ENCODE measurements around the gene CEP19. TPM values are rescaled to one million over a fixed set of nuclear protein-coding genes. Genes with fewer than 3 reads are reported as not detected.

The CEP19 gene
- total RNA-seq, 2 experiments from 2014 or later = 4.6 to 5.6 TPM

DNA sequence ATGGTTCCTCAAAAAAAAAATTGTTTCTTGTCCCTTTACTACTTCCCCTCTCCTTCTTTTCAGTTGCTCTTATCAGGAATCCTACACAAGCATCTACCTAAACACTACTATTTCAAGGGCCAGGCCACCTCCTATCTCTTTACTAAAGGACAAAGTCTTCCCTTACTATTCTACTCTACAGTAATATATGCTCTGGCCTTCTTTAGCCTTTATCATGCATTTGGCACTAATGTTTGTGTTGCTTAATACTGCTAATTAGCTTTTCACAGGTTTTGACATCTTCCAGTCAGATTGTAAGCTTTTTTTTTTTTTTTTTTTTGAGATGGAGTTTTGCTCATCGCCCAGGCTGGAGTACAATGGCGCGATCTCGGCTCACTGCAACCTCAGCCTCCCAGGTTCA, 5.3 kb downstream of the CEP19 start:
- Mint-ChIP-seq H3K4me3 (no peak overlapping the region), H3K36me3 (ENCODE audit: low read depth) (peaks cover 2% of the 10 kb centered on the region), H3K9me3 (ENCODE audit: insufficient read depth) (no peaks in the 10 kb centered on the region), H3K27me3 (ENCODE audit: low read depth) (no peaks in the 10 kb centered on the region), H3K27ac (no peak overlapping the region), H3K4me1 (ENCODE audit: low read depth) (peaks cover 12% of the 10 kb centered on the region)
- POLR2A ChIA-PET = interaction anchor here (1.5 kb wide), 1 partner anchor 139 kb away, joined by 4 read pairs; the partner anchor contains the start of genes FBXO45 and WDR53
- CTCF ChIA-PET = interaction anchor here (2.2 to 2.3 kb wide), 2 partner anchors 98 to 102 kb away, joined by 6 to 16 read pairs; no protein-coding TSS in a partner anchor
- ATAC-seq (no peak), DNase-seq (no peak)

DNA sequence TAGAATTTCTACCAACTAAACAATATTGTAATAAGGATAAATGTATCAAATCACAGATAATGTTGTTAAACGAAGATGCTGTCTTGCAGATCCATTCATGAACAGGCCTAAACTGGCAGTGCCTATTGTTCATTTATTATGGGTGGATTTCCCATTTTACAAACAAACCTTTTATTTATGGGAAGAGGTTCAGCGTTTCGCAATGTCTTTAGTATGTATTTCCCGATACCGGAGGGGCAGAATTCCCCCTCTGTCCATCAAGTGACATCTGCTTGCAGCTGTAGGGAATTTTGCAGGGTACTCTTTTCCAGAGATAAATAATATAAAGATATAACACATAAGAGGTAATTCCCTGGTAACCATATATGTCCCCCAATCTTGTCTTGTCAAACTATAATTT, 5.7 kb downstream of the CEP19 start:
- ATAC-seq = no peak
- Mint-ChIP-seq H3K4me1 (ENCODE audit: low read depth) (peaks cover 8% of the 10 kb centered on the region), H3K36me3 (ENCODE audit: low read depth) (peaks cover 2% of the 10 kb centered on the region), H3K9me3 (ENCODE audit: insufficient read depth) (no peaks in the 10 kb centered on the region), H3K27me3 (ENCODE audit: low read depth) (no peaks in the 10 kb centered on the region), H3K4me3 (no peak overlapping the region), H3K27ac (no peak overlapping the region)
- DNase-seq = no peak
- CTCF ChIA-PET = interaction anchor here (2.2 kb wide), 1 partner anchor 102 kb away, joined by 6 read pairs; no protein-coding TSS in a partner anchor
- POLR2A ChIA-PET = no interaction called here

DNA sequence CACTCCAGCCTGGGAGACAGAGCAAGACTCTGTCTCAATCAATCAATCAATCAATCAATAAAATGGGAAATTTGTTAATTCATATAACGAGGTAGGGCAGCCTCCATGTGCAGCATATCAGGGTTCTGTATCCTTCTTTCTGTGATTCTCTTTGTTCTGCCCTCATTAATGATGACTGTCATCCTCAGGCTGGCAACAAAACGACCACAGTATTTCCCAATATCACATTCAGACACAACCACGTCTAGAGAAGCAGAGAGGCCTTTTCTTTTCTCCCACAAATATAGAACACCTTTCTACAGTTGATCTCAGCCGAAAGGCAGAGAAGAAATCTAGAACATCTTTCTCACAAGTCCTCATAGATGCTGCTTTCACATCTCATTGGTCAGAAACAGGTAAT, 11.2 kb downstream of the CEP19 start:
- no peaks in the 10 kb centered on the region for H3K9me3 Mint-ChIP-seq (ENCODE audit: insufficient read depth)
- no peak overlapping the region for H3K27ac Mint-ChIP-seq
- ATAC-seq (no peak), DNase-seq (no peak)
- peaks cover 2% of the 10 kb centered on the region for H3K27me3 Mint-ChIP-seq (ENCODE audit: low read depth)
- H3K4me1 Mint-ChIP-seq (ENCODE audit: low read depth) = no peaks in the 10 kb centered on the region
- no peaks in the 10 kb centered on the region for H3K36me3 Mint-ChIP-seq (ENCODE audit: low read depth)
- no peak overlapping the region for H3K4me3 Mint-ChIP-seq
- POLR2A ChIA-PET = no interaction called here
- CTCF ChIA-PET = no interaction called here

DNA sequence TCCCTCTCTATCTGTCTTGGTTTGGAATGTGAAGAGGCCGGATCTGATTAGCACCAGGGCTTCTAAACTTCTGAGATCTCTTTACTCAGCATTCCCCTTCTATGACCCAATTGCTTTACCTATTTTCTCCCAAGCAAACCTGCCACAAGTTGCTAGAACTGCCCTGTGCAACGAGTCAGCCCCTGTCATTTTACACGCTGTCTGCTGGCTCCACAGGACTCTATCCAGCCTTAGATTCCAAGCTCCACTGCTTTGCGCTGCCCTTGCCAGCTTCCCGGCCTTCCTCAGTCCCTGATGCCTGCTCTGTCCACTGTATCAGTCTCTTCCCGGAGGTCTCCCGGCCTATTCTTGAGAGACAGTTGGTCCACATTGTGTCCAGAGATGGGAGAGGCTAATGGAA, 12.3 kb downstream of the CEP19 start:
- ATAC-seq (no peak), DNase-seq (no peak)
- no peaks in the 10 kb centered on the region for H3K9me3 Mint-ChIP-seq (ENCODE audit: insufficient read depth)
- no peaks in the 10 kb centered on the region for H3K4me1 Mint-ChIP-seq (ENCODE audit: low read depth)
- no peak overlapping the region for H3K27ac Mint-ChIP-seq
- no peak overlapping the region for H3K4me3 Mint-ChIP-seq
- CTCF ChIA-PET = no interaction called here
- H3K36me3 Mint-ChIP-seq (ENCODE audit: low read depth) = no peaks in the 10 kb centered on the region
- peaks cover 2% of the 10 kb centered on the region for H3K27me3 Mint-ChIP-seq (ENCODE audit: low read depth)
- POLR2A ChIA-PET = no interaction called here

DNA sequence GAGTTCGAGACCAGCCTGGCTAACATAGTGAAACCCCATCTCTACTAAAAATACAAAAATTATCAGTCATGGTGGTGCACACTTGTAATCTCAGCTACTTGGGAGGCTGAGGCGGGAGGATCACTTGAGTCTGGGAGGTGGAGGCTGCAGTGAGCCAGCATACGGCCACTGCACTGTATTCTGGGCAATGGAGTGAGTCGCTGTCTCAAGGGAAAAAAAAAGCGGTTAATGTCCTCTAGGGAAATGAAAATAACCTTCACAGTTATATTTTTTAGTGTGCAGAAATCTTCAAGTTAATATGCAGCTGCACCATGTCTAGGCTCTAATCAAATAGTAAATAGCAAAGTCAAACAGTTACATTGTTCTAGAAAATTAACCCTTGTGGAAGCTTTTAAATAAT, 14.8 kb downstream of the CEP19 start:
- ChIA-PET POLR2A (interaction anchor here (0.6 kb wide), 1 partner anchor 128 kb away, joined by 3 read pairs; no protein-coding TSS in a partner anchor), CTCF (interaction anchor here (1.0 to 2.5 kb wide), 4 partner anchors 10 to 272 kb away, joined by 3 to 10 read pairs (median 4); no protein-coding TSS in a partner anchor)
- Mint-ChIP-seq H3K36me3 (ENCODE audit: low read depth) (no peaks in the 10 kb centered on the region), H3K27ac (no peak overlapping the region), H3K4me3 (no peak overlapping the region), H3K9me3 (ENCODE audit: insufficient read depth) (no peaks in the 10 kb centered on the region), H3K4me1 (ENCODE audit: low read depth) (peaks cover 2% of the 10 kb centered on the region), H3K27me3 (ENCODE audit: low read depth) (peaks cover 2% of the 10 kb centered on the region)
- DNase-seq (no peak), ATAC-seq (no peak)

DNA sequence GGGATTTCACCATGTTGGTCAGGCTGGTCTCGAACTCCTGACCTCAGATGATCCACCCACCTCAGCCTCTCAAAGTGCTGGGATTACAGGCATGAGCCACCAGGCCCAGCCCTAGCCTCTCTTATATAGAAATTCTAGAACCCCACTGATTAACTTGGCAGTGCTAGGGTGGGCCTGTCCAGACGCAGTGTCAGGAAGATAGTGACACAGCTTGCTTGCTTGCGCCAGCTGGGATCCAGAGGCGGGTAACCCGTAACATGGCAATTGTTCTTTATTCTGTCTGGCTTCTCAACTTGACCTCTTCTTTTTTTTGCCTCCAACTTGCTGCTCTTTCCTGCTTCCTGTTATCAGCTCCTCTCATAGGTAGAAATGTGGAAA, 16.2 kb downstream of the CEP19 start:
- Mint-ChIP-seq H3K4me3 (no peak overlapping the region), H3K9me3 (ENCODE audit: insufficient read depth) (no peaks in the 10 kb centered on the region), H3K27me3 (ENCODE audit: low read depth) (peaks cover 2% of the 10 kb centered on the region), H3K27ac (peak overlapping the region; percentile 34), H3K36me3 (ENCODE audit: low read depth) (no peaks in the 10 kb centered on the region), H3K4me1 (ENCODE audit: low read depth) (peaks cover 2% of the 10 kb centered on the region)
- no peak for DNase-seq
- ChIA-PET CTCF (interaction anchor here (1.6 to 2.5 kb wide), 2 partner anchors 11 to 167 kb away, joined by 4 to 10 read pairs; no protein-coding TSS in a partner anchor), POLR2A (no interaction called here)
- no peak for ATAC-seq

DNA sequence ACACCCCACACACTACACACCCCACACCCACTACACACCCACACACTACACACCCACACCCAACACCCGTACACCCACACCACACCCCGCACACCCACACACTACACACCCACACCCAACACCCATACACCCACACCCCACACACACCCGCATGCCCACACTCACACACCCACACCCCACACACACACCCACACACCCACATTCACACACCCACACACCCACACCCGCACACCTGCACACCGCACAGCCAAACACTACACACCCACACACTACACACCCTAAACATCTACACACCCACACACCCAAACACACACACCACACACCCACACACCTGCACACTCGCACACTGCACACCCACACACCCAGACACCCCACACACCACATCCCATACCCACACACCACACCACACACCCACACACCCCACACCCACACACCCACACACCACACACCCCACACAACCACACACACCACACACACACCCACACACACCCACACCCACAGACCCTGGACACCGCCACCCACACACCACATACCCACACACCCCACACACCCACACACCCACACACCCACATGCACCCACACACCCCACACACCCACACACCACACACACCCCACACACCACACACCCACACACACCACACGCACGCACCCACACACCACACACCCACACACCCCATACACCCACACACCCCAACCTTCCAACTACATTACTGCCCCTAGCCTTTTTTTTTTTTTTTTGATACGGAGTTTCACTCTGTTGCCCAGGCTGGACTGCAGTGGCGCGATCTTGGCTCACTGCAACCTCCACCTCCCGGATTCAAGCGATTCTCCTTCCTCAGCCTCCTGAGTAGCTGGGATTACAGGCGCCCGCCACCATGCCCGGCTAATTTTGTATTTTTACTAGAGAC, 16.9 kb downstream of the CEP19 start:
- no peak overlapping the region for H3K4me3 Mint-ChIP-seq
- ATAC-seq (no peak), DNase-seq (no peak)
- no peaks in the 10 kb centered on the region for H3K36me3 Mint-ChIP-seq (ENCODE audit: low read depth)
- peaks cover 2% of the 10 kb centered on the region for H3K4me1 Mint-ChIP-seq (ENCODE audit: low read depth)
- ChIA-PET POLR2A (no interaction called here), CTCF (interaction anchor here (1.6 to 2.5 kb wide), 2 partner anchors 10 to 167 kb away, joined by 4 to 10 read pairs; no protein-coding TSS in a partner anchor)
- peak overlapping the region; percentile 34 for H3K27ac Mint-ChIP-seq
- H3K9me3 Mint-ChIP-seq (ENCODE audit: insufficient read depth) = no peaks in the 10 kb centered on the region
- H3K27me3 Mint-ChIP-seq (ENCODE audit: low read depth) = peaks cover 2% of the 10 kb centered on the region

DNA sequence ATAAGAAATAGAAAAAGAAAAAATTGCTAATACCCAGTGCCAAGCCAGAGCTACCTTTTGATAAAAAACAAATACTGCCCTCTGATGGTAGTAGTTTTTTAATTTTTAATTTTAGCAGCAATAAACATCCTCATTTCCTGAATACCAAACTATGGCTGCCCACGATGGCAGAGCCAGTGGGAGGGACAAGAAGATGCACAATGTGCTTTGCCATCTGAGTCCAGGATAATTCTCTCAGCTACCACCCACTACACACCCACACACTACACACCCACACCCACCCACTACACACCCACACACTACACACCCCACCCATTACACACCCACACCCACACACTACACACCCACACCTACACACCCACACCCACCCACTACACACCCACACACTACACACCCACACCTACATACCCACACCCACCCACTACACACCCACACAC, 17.8 kb downstream of the CEP19 start:
- Mint-ChIP-seq H3K36me3 (ENCODE audit: low read depth) (no peaks in the 10 kb centered on the region), H3K9me3 (ENCODE audit: insufficient read depth) (no peaks in the 10 kb centered on the region), H3K27ac (peak overlapping the region; percentile 25), H3K27me3 (ENCODE audit: low read depth) (peaks cover 2% of the 10 kb centered on the region), H3K4me3 (no peak overlapping the region), H3K4me1 (ENCODE audit: low read depth) (peaks cover 2% of the 10 kb centered on the region)
- POLR2A ChIA-PET = no interaction called here
- DNase-seq (peak; percentile 31), ATAC-seq (peak; percentile 74)
- CTCF ChIA-PET = interaction anchor here (0.7 to 2.2 kb wide), 7 partner anchors 9 to 91 kb away, joined by 4 to 8 read pairs (median 5); no protein-coding TSS in a partner anchor

DNA sequence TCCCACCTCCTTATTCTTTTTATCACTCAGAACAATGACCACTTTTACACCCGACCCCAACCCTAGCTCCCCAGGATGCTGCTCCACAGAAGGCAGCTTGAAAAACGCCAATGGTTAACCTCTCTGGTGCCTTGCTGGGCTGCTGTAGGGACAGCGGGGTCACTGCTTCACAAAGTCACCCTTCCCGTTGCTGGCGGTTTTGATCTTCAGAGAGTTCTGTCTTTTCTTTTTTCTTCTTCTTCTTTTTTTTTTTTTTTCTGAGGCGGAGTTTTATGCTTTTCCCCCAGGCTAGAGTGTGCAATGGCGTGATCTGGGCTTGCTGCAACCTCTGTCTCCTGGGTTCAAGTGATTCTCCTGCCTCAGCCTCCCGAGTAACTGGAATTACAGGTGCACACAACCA, 20.7 kb downstream of the CEP19 start:
- H3K27me3 Mint-ChIP-seq (ENCODE audit: low read depth) = no peaks in the 10 kb centered on the region
- DNase-seq = no peak
- no peak for ATAC-seq
- no peak overlapping the region for H3K27ac Mint-ChIP-seq
- POLR2A ChIA-PET = interaction anchor here (0.5 kb wide), 1 partner anchor 95 kb away, joined by 3 read pairs; no protein-coding TSS in a partner anchor
- H3K36me3 Mint-ChIP-seq (ENCODE audit: low read depth) = no peaks in the 10 kb centered on the region
- H3K4me1 Mint-ChIP-seq (ENCODE audit: low read depth) = peaks cover 12% of the 10 kb centered on the region
- CTCF ChIA-PET = interaction anchor here (8.9 kb wide), 1 partner anchor 83 kb away, joined by 211 read pairs; no protein-coding TSS in a partner anchor
- no peaks in the 10 kb centered on the region for H3K9me3 Mint-ChIP-seq (ENCODE audit: insufficient read depth)
- H3K4me3 Mint-ChIP-seq = no peak overlapping the region

DNA sequence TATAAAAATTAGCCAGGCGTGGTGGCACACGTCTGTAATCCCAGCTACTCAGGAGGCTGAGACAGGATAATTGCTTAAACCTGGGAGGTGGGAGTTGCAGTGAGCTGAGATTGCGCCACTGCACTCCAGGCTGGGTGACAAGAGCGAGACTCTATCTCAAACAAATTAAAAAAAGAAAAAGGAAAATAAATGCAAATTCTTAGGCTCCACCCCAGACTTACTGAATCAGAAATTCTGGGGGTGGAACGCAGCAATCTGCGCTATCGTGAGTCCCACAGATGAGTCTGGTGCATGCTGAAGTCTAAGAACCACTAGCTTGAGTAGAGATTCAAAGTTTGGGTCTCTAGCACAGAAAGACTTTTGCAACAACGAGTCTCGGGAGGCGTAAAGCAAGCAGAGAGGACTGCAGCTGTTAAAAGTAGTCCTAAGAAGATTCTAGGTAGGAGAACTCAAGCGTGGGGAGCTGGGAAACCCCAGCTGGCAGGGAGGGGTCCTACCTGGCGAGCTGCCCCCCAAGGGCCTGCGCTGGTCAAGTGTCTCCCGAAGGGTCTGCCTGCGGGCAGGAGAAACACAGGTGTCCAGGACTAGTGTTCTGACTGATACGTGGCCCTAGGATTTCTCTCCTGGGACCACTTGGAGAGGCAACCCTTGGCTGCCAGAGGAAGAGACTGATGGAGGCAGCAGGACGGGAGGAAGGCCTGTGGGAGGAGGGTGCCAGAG, 21.9 kb downstream of the CEP19 start:
- ChIA-PET POLR2A (no interaction called here), CTCF (interaction anchor here (8.9 kb wide), 1 partner anchor 82 kb away, joined by 211 read pairs; no protein-coding TSS in a partner anchor)
- no peak for DNase-seq
- H3K9me3 Mint-ChIP-seq (ENCODE audit: insufficient read depth) = no peaks in the 10 kb centered on the region
- peaks cover 17% of the 10 kb centered on the region for H3K4me1 Mint-ChIP-seq (ENCODE audit: low read depth)
- ATAC-seq = no peak
- H3K27ac Mint-ChIP-seq = no peak overlapping the region
- H3K4me3 Mint-ChIP-seq = no peak overlapping the region
- H3K36me3 Mint-ChIP-seq (ENCODE audit: low read depth) = no peaks in the 10 kb centered on the region
- H3K27me3 Mint-ChIP-seq (ENCODE audit: low read depth) = no peaks in the 10 kb centered on the region

DNA sequence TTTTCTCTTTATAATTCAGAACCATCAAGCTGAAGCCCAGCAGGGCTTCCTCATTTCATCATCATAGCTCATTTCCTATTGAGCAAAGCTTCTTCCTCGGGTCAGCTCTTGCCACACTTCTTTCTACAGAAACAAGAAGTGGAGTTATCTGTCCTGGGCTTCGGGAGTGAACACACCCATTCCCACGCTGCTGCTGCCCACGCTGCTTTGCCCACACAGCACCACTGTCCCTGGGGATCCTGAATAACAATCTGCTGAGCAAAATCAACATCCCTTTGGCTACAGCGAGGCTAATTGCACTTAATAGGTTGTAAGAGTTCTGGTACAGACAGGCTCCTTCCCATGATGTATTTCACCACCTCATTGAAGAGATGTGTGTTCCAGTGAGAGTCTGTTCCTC, 23.7 kb downstream of the CEP19 start:
- CTCF ChIA-PET = interaction anchor here (1.8 to 8.9 kb wide), 2 partner anchors 9 to 80 kb away, joined by 5 to 211 read pairs; no protein-coding TSS in a partner anchor
- POLR2A ChIA-PET = interaction anchor here (1.2 to 2.0 kb wide), 3 partner anchors 11 to 119 kb away, joined by 3 to 6 read pairs (median 3); partner anchors contain the start of gene FBXO45
- no peak for ATAC-seq
- Mint-ChIP-seq H3K9me3 (ENCODE audit: insufficient read depth) (peaks cover 2% of the 10 kb centered on the region), H3K36me3 (ENCODE audit: low read depth) (peaks cover 5% of the 10 kb centered on the region), H3K27ac (no peak overlapping the region), H3K4me3 (no peak overlapping the region), H3K27me3 (ENCODE audit: low read depth) (no peaks in the 10 kb centered on the region), H3K4me1 (ENCODE audit: low read depth) (peaks cover 29% of the 10 kb centered on the region)
- no peak for DNase-seq

Measured in activated CD8-positive, alpha-beta T cell treated with anti-CD3 and anti-CD28 coated beads, Interleukin-2, amount 10 ng/mL, durations not matched to agents 7 days and 5 days (primary cell).